Thymus (tissue), 14 donors: ENCODE results near the gene CPXM1. TPM values are rescaled to one million over a fixed set of nuclear protein-coding genes. Genes with fewer than 3 reads are reported as not detected.

ENCODE experiments used
- DNase-seq, 9 donors: peaks; one replicate each; pipeline ENCODE4 v3.0.0-alpha.2; 2013; ENCODE audit warnings: low spot score in 9 of 9, low read depth in 6 of 9, missing footprints in 1 of 9
- H3K27ac ChIP-seq, 2 donors: one replicate each; pipeline ENCODE4 v1.5.1; 2013; ENCODE audit warnings: control low read depth in 1 of 2, low read depth in 1 of 2, low read length in 1 of 2, mild to moderate bottlenecking in 1 of 2, moderate library complexity in 1 of 2
- H3K27me3 ChIP-seq, 2 donors: one replicate each; pipeline ENCODE4 v1.5.1; 2013; ENCODE audit warnings: low read length in 1 of 2; ENCODE audit not compliant: control insufficient read depth in 2 of 2, insufficient read depth in 1 of 2
- H3K36me3 ChIP-seq, 2 donors: one replicate each; pipeline ENCODE4 v1.5.1; 2013; ENCODE audit warnings: low read length in 1 of 2, mild to moderate bottlenecking in 1 of 2, moderate library complexity in 1 of 2; ENCODE audit not compliant: control insufficient read depth in 2 of 2, insufficient read depth in 2 of 2
- H3K4me1 ChIP-seq, 2 donors: one replicate each; pipeline ENCODE4 v1.5.1; 2013; ENCODE audit warnings: low read length in 2 of 2; ENCODE audit not compliant: control insufficient read depth in 2 of 2, insufficient read depth in 2 of 2
- H3K4me3 ChIP-seq, 2 donors: one replicate each; pipeline ENCODE4 v1.5.1; 2013; ENCODE audit warnings: low read length in 2 of 2, control low read depth in 1 of 2, mild to moderate bottlenecking in 1 of 2
- H3K9me3 ChIP-seq, 2 donors: one replicate each; pipeline ENCODE4 v1.5.1; 2013; ENCODE audit warnings: low read length in 1 of 2, mild to moderate bottlenecking in 1 of 2; ENCODE audit not compliant: control insufficient read depth in 2 of 2, insufficient read depth in 1 of 2
- WGBS: extraction: QIAGEN DNeasy Blood & Tissue Kit; methylation state at CpG from one replicate; pipeline ENCODE4 v1.1.7; 2013; 5-methylcytosine and 5-hydroxymethylcytosine counted together
- long read RNA-seq, 10 donors: transcript quantifications; one replicate each; lab custom pipeline, GENCODE V29; 2026
- polyA plus RNA-seq: library from polyadenylated mRNA; stranded (reverse); fragments of 200-250 nt; gene quantifications from one replicate; pipeline ENCODE4 v1.2.3, GENCODE V29; 2013
- total RNA-seq: library from RNA; stranded (reverse); fragments of 120-200 nt; gene quantifications from one replicate; pipeline ENCODE4 v1.2.4, GENCODE V29; 2013
- donor health status: healthy.

The CPXM1 gene
- 11.9 TPM for total RNA-seq
- 14.1 TPM for polyA plus RNA-seq
- long read RNA-seq, donor 1: 0 reads
- long read RNA-seq, donor 2, transcript CPXM1-201 (14 exons, 2,391 nt): major isoform, 7 of 18 reads
- long read RNA-seq, donor 2, partial matches to known transcripts: 11 of 18 reads
- long read RNA-seq, donor 2, other reads (novel, unspliced or antisense): 0 of 18 reads
- long read RNA-seq, donor 3, partial matches to known transcripts: 0 of 2 reads
- long read RNA-seq, donor 3, other reads (novel, unspliced or antisense): 0 of 2 reads
- long read RNA-seq, donor 4, partial matches to known transcripts: 0 of 2 reads
- long read RNA-seq, donor 4, other reads (novel, unspliced or antisense): 0 of 2 reads
- long read RNA-seq, donor 5, transcript CPXM1-201 (14 exons, 2,391 nt): major isoform, 7 of 16 reads
- long read RNA-seq, donor 5, partial matches to known transcripts: 9 of 16 reads
- long read RNA-seq, donor 5, other reads (novel, unspliced or antisense): 0 of 16 reads
- long read RNA-seq, donor 6, transcript CPXM1-201 (14 exons, 2,391 nt): major isoform, 10 of 10 reads
- long read RNA-seq, donor 6, partial matches to known transcripts: 0 of 10 reads
- long read RNA-seq, donor 6, other reads (novel, unspliced or antisense): 0 of 10 reads
- long read RNA-seq, donor 7, partial matches to known transcripts: 0 of 4 reads
- long read RNA-seq, donor 7, other reads (novel, unspliced or antisense): 0 of 4 reads
- long read RNA-seq, donor 8, partial matches to known transcripts: 0 of 3 reads
- long read RNA-seq, donor 8, other reads (novel, unspliced or antisense): 0 of 3 reads
- long read RNA-seq, donor 9, partial matches to known transcripts: 0 of 1 reads
- long read RNA-seq, donor 9, other reads (novel, unspliced or antisense): 0 of 1 reads
- long read RNA-seq, donor 10, partial matches to known transcripts: 0 of 4 reads
- long read RNA-seq, donor 10, other reads (novel, unspliced or antisense): 0 of 4 reads

DNA sequence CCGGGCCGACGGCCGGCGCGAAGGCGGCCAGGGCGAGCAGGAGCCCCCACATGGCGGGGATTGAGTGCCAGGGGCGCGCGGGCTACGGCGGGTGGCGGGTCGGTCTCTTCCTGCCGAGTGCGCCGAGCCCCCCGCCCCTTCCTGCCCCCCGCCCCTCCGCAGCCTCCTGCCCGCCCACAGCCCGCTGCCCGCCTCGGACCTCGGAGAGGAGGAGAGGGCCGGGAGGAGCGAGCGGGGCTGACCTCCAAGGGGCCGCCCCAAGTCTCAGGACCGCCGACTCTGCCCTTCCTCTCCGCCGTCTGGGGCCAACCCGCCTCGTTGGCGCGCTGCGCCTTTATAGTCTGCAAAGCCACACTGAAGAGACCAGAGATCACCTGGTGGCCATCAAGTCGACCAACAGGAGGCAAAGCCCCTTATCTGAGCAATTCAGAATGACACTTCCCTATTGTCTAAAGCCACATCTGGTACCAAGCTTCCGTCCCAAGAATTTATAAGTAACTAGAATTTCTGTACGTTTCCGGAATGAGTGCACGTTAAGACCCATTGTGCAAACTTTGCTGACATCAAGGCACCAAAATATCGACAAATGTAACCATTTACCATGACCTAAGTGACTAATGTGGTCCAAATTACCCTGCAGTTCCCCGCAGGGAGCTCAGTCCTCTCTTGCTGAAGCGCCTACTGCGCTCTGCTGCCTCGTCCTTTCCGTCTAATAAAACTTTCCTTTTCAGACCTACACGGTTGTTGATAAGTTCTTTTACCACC, at the start of gene CPXM1:
Gene CPXM1 (minus strand): TSS at position 107 of the 765 bp plus-strand sequence. CDS start 55 bp downstream, at position 52.
- Histone ChIP-seq H3K27me3 (peaks cover 55 to 75% of the 10 kb centered on the region in 2 donors), H3K4me1 (peaks cover 10 to 25% of the 10 kb centered on the region in 2 donors), H3K36me3 (peaks cover 9 to 12% of the 10 kb centered on the region in 2 donors), H3K4me3 (peak within 1 kb of the TSS; percentile 61 to 65), H3K9me3 (peaks cover 0 to 12% of the 10 kb centered on the region in 2 donors), H3K27ac (peak within 1 kb of the TSS in 1 of 2 donors; percentile 8)
- DNase-seq: peak in 2 of 9 donors; percentile 12 to 39
- WGBS: under 1% methylated on average over 52 of the region's 52 CpGs

DNA sequence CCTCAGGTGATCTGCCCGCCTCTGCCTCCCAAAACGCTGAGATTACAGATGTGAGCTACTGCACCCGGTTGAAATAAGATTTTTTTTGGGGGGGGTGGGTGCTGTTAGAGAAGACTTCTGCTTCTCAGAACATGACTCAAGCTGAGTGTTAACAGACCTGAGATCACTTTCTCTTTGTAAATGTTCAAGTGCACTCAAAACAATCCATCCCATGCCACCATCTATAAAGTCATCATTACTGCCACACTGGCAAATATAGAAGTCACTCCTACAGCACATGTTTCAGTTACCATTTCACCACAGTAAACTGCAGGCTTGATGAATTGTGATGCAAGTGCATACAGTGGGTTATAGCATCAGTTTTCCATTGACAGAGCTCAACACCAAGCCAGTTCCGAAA, 49.1 kb upstream of the CPXM1 start:
- H3K9me3 ChIP-seq: no peaks in the 10 kb centered on the region
- peaks cover 0 to 5% of the 10 kb centered on the region in 2 donors for H3K4me1 ChIP-seq
- H3K27me3 ChIP-seq: no peaks in the 10 kb centered on the region
- H3K4me3 ChIP-seq: no peak overlapping the region
- no peak overlapping the region for H3K27ac ChIP-seq
- WGBS: 92% methylated on average over 4 of the region's 4 CpGs
- DNase-seq: no peak
- H3K36me3 ChIP-seq: no peaks in the 10 kb centered on the region

DNA sequence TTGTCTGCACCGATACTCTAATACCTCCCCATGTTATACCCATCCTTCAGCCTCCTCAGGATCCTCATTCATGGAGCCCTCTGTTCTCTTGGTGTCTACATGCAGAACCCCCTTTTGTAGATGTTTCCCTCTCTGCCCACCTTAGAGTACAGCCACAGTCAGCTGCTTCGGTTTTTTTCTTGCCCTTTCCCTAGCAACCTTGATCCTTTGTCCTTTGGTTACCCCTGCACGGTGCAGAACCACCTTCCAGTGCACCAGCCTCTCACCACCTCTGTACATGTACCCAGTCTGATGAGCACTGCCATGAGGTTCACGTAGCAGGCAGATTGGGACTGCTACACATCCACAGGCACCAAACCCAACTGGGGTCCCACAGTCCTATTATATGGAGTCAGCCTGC, 47.4 kb upstream of the CPXM1 start:
- WGBS: 95% methylated on average over 4 of the region's 4 CpGs
- no peak for DNase-seq

DNA sequence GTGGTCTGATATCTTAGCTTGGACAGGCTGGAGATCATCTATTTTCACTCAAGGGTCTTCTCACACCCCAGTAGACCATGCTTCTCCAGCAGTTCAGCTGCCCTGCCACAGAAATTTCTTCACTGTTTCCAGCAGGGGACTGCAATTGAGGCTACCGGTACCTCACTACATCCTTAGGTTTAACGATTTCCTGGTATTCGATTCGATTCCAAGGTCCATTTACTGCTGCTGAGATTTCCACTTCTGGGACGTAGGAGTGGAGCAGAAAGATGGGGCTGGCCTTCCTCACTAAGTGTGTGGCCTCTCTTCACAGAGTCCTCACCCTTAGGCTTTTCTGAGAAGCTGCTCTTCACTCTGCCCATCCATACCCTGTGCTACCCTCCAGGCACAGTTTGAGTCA, 46.3 kb upstream of the CPXM1 start:
- Histone ChIP-seq H3K27ac (no peak overlapping the region), H3K27me3 (no peaks in the 10 kb centered on the region), H3K9me3 (no peaks in the 10 kb centered on the region), H3K36me3 (no peaks in the 10 kb centered on the region), H3K4me3 (no peak overlapping the region), H3K4me1 (peaks cover 0 to 2% of the 10 kb centered on the region in 2 donors)
- DNase-seq: no peak
- WGBS: 98% methylated on average over 5 of the region's 5 CpGs

More for the DNA sequence above, 47.4 kb upstream of the CPXM1 start:
- Histone ChIP-seq H3K27ac (no peak overlapping the region), H3K27me3 (no peaks in the 10 kb centered on the region), H3K4me3 (no peak overlapping the region), H3K36me3 (no peaks in the 10 kb centered on the region), H3K4me1 (peaks cover 0 to 5% of the 10 kb centered on the region in 2 donors), H3K9me3 (no peaks in the 10 kb centered on the region)

DNA sequence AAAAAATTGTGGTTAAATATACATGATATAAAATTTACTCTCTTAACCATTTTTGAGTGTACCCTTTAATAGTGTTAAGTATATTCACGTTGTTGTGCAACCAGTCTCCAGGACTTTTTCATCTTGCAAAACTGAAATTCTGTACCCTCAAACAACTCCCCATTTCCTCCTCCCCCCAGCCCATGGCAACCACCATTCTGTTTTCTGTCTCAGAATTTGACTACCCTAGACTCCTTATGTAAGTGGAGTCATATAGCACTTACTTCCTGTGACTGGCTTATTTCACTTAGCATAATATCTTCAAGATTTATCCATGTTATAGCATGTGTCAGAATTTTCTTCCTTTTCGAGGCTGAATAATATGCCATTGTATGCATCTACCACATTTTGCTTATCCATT, 45.2 kb upstream of the CPXM1 start:
- Histone ChIP-seq H3K4me1 (peaks cover 4 to 10% of the 10 kb centered on the region in 2 donors), H3K27me3 (no peaks in the 10 kb centered on the region), H3K4me3 (no peak overlapping the region), H3K9me3 (no peaks in the 10 kb centered on the region), H3K36me3 (no peaks in the 10 kb centered on the region), H3K27ac (no peak overlapping the region)
- WGBS: 88% methylated on average over 2 of the region's 2 CpGs
- no peak for DNase-seq

DNA sequence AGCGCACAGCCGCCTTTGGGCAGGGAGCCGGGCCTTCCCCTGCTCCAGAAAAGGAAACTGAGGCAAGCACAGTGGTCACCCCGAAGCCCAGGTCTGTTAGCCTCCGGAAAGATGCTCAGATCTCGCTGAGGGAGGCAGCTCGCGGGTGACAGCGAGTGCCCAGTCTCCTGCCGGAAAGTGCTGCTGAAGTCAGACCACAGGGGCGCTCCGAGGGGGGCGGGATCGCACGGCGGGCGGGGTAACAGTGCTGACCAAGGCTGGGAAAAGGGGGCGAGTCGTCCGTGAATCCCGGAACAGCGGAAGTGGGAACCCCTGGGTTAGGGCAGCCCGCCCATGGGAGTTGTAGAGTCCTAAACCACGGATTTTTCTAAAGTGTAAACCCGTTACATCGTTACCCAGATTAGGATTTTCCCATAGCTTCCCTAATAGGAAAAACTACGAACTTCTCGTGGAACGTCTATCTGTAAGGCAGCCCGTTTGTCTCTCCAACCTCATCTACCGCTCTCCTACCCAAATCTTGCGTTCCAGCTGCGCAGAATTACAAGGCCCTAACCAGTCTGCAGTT, 40.6 kb upstream of the CPXM1 start:
- Histone ChIP-seq H3K4me1 (peaks cover 11 to 14% of the 10 kb centered on the region in 2 donors), H3K36me3 (peaks cover 0 to 6% of the 10 kb centered on the region in 2 donors), H3K27me3 (no peaks in the 10 kb centered on the region), H3K4me3 (peak overlapping the region; percentile 76 to 86), H3K9me3 (no peaks in the 10 kb centered on the region), H3K27ac (peak overlapping the region in 1 of 2 donors; percentile 12)
- 14% methylated on average over 33 of the region's 33 CpGs for WGBS
- DNase-seq: peak in 3 of 9 donors; percentile 4 to 29 (median 28)

DNA sequence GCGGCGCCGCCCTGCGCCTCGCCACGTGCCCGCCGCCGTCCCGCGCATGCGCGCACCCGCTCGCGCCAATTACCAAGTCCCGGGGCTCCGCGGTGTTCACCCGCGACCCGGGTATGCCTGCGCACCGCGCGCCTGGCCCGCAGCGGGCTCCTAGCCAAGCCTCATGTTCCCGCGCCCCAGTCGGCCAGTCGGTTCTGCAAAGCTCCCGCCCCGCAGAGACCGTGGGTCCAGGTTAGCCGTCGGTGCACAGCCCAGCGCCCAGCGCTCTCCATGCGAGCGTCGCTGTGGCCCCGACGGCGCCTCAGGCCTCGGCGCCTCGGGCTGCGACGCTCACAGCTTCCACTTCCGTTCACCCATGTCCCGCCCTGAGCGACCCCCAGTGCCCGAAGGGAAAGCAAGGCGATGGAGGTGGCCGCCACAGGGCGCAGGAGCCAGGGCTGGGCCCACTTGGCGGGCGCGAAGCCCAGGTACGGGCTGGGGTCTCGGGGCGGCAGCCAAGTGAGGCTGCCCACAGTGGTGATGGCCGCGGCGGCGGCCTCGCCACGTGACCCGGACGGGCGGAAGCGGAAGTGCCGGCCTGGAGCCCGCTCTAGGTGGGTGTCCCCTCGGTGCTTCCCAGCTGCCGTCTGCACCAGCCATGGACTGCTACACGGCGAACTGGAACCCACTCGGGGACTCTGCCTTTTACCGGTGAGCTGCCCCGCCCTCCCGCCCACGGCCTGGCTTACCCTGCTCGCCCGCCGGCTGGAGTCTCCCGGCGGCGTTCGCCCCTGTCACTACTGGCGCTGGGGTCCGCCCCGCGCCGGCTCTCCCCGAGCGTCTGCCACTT, 39.9 kb upstream of the CPXM1 start, which contains the start of the genes PCED1A and VPS16:
Gene PCED1A (minus strand): TSS at position 518 of the 829 bp plus-strand sequence. CDS start 743 bp downstream, outside the sequence.
Gene VPS16 (plus strand): TSS at position 608 of the 829 bp plus-strand sequence. CDS start 30 bp downstream, at position 638.
- H3K36me3 ChIP-seq: peaks cover 0 to 6% of the 10 kb centered on the region in 2 donors
- 6% methylated on average over 98 of the region's 98 CpGs for WGBS
- peak; percentile 64 to 92 (median 82) for DNase-seq
- H3K9me3 ChIP-seq: no peaks in the 10 kb centered on the region
- no peaks in the 10 kb centered on the region for H3K27me3 ChIP-seq
- peak within 1 kb of the TSS; percentile 76 to 86 for H3K4me3 ChIP-seq
- H3K27ac ChIP-seq: peak within 1 kb of the TSS; percentile 47 to 93
- peaks cover 11 to 14% of the 10 kb centered on the region in 2 donors for H3K4me1 ChIP-seq
